ENCODE data around the gene SPG7. TPM values are rescaled to one million over a fixed set of nuclear protein-coding genes. Genes with fewer than 3 reads are reported as not detected.

The SPG7 gene
- total RNA-seq, 3 donors from 2014 or later (not counting 1 experiment from before 2014, with no cell fraction given), result 142 to 195 (median 180) TPM

DNA sequence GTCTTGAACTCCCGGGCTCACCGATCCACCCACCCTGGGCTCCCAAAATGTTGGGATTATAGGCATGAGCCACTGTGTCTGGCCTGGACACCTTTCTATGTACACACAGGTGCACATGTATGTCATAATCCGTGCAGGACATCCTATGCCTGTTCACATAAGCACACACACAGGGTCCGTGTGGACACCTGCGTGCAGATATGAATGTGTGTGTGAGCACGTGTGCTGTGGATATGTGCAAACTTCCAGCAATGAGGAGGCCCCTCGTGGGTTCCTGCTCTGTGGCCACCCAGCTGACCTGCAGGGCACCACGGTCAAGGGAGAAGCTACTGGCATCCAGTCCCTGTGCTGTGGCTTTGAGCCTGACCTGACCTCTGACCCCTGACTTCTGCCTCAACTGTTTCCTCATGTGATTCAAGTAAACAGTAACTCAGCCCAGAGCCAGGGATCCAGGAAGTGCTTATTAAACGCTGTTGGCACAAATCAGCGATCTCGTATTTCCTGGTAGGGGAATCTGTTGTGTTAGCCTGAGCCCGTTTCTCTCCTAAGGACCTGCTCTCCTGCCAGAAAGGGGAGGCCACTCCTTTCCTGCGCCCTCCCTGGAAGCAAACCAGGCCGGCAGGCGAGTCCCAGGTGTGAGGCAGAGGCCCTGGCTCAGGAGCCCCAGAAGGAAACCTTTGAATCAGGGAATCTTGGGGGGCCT lies 73.8 kb downstream of the SPG7 start:
- WGBS (ENCODE audit: insufficient coverage), result 74% methylated on average over 15 of the region's 15 CpGs
- Histone ChIP-seq H3K9me3 (ENCODE audit: control insufficient read depth, insufficient read depth, low read length) (peaks cover 4% of the 10 kb centered on the region), H3K4me3 (ENCODE audit: low read length) (no peak overlapping the region), H3K4me1 (ENCODE audit: control insufficient read depth, insufficient read depth, low read length) (no peaks in the 10 kb centered on the region), H3K27me3 (ENCODE audit: control insufficient read depth, insufficient read depth, low read length) (peaks cover under 1% of the 10 kb centered on the region), H3K27ac (ENCODE audit: low read length) (no peak overlapping the region), H3K36me3 (ENCODE audit: control insufficient read depth, insufficient read depth, low read length) (no peaks in the 10 kb centered on the region)
- no peaks in the 10 kb centered on the region for H3K4me1 Mint-ChIP-seq
- no peak overlapping the region for H3K4me3 Mint-ChIP-seq
- H3K9me3 Mint-ChIP-seq, result no peaks in the 10 kb centered on the region
- no peak overlapping the region for H3K27ac Mint-ChIP-seq
- intact Hi-C loops (cut with micrococcal nuclease), result no loop called here
- TF ChIP-seq, protein P1, sequence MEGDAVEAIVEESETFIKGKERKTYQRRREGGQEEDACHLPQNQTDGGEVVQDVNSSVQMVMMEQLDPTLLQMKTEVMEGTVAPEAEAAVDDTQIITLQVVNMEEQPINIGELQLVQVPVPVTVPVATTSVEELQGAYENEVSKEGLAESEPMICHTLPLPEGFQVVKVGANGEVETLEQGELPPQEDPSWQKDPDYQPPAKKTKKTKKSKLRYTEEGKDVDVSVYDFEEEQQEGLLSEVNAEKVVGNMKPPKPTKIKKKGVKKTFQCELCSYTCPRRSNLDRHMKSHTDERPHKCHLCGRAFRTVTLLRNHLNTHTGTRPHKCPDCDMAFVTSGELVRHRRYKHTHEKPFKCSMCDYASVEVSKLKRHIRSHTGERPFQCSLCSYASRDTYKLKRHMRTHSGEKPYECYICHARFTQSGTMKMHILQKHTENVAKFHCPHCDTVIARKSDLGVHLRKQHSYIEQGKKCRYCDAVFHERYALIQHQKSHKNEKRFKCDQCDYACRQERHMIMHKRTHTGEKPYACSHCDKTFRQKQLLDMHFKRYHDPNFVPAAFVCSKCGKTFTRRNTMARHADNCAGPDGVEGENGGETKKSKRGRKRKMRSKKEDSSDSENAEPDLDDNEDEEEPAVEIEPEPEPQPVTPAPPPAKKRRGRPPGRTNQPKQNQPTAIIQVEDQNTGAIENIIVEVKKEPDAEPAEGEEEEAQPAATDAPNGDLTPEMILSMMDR (IDR thresholded peaks at IDR 0.05), result no peak
- DNase-seq (no peak), ATAC-seq (no peak)
- no peaks in the 10 kb centered on the region for H3K36me3 Mint-ChIP-seq
- H3K27me3 Mint-ChIP-seq (ENCODE audit: low read depth in 2 of 2), result peaks cover 0 to 5% of the 10 kb centered on the region in 2 donors

DNA sequence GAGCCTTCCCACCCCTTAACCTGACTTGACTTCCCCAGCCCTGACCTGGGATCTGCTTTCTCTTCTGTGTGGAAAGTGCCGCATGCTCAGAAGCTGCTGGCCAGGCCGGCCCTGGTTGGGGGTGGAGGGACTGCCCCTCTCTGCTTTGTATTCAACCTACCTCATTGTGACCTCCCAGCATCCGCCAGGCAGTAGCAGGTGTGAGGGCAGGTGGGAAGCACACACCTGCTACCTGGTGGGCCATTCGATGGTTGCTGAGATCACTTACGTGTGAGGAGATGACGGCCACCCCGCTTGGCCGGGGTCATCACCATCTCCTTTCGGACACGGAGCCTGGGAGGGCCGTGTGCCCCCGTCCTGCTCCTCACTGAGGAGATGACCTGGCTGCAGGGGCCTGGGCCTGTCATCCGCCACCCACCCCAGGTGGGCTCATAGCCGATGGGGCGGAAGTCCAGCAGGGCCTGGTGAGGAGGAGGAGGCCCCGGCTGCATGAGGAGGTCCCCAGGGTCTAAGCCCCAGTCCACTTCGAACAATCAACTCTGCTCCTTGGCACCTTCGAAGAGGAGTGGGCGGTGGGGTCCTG lies 74.5 kb downstream of the SPG7 start:
- TF ChIP-seq, protein P1 (IDR thresholded peaks at IDR 0.05), result no peak
- no peaks in the 10 kb centered on the region for H3K27me3 Mint-ChIP-seq (ENCODE audit: low read depth in 2 of 2)
- intact Hi-C loops (cut with micrococcal nuclease), result no loop called here
- H3K9me3 Mint-ChIP-seq, result no peaks in the 10 kb centered on the region
- ATAC-seq (no peak), DNase-seq (no peak)
- H3K9me3 ChIP-seq (ENCODE audit: control insufficient read depth, insufficient read depth, low read length), result peaks cover 4% of the 10 kb centered on the region
- H3K27ac Mint-ChIP-seq, result no peak overlapping the region
- H3K27me3 ChIP-seq (ENCODE audit: control insufficient read depth, insufficient read depth, low read length), result no peaks in the 10 kb centered on the region
- no peaks in the 10 kb centered on the region for H3K36me3 ChIP-seq (ENCODE audit: control insufficient read depth, insufficient read depth, low read length)
- H3K4me3 ChIP-seq (ENCODE audit: low read length), result no peak overlapping the region
- no peak overlapping the region for H3K27ac ChIP-seq (ENCODE audit: low read length)
- H3K4me1 Mint-ChIP-seq, result no peaks in the 10 kb centered on the region
- whole genome bisulfite sequencing (ENCODE audit: insufficient coverage), result 95% methylated on average over 18 of the region's 19 CpGs
- H3K36me3 Mint-ChIP-seq, result no peaks in the 10 kb centered on the region
- H3K4me1 ChIP-seq (ENCODE audit: control insufficient read depth, insufficient read depth, low read length), result no peaks in the 10 kb centered on the region
- H3K4me3 Mint-ChIP-seq, result no peak overlapping the region

DNA sequence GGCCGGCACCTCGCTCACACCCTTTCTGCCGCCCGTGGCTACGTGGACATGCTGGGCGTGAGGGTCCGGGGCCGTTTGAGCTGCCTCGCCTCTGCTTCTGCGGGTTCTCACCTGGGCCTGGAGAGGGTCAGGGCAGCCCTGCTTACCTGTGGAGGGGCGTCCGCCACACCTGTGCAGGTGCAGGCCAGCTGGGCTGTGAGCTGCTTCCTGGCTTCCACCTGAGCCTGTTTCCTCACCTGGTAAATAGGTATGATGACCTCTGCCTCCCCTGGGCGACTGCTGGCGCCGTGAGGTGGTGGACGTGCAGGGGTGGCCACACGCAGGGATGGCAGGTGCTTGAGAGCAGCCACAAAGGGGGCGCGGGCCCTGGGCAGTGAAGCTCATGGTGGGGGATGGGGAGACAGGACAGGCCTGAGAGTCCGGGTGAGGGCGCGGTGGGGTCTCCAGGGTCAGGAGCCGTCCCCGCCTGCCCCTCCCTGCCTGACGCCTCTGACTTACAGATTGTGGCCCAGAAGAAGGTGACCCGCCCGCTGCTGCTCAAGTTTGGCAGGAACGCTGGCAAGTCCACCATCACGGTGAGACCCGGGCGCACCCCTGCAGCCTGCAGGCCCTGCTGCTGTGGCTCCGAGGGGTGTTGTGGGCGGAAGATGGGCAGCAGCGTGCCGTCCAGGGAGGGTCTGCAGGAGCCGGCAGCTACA lies 75.1 kb downstream of the SPG7 start:
- Mint-ChIP-seq H3K9me3 (no peaks in the 10 kb centered on the region), H3K4me3 (no peak overlapping the region), H3K27ac (no peak overlapping the region), H3K27me3 (ENCODE audit: low read depth in 2 of 2) (no peaks in the 10 kb centered on the region), H3K36me3 (no peaks in the 10 kb centered on the region), H3K4me1 (no peaks in the 10 kb centered on the region)
- H3K4me3 ChIP-seq (ENCODE audit: low read length), result no peak overlapping the region
- no peak for DNase-seq
- no peak for ATAC-seq
- H3K36me3 ChIP-seq (ENCODE audit: control insufficient read depth, insufficient read depth, low read length), result no peaks in the 10 kb centered on the region
- H3K27me3 ChIP-seq (ENCODE audit: control insufficient read depth, insufficient read depth, low read length), result no peaks in the 10 kb centered on the region
- intact Hi-C loops (cut with micrococcal nuclease), result no loop called here
- H3K4me1 ChIP-seq (ENCODE audit: control insufficient read depth, insufficient read depth, low read length), result no peaks in the 10 kb centered on the region
- peaks cover 4% of the 10 kb centered on the region for H3K9me3 ChIP-seq (ENCODE audit: control insufficient read depth, insufficient read depth, low read length)
- no peak overlapping the region for H3K27ac ChIP-seq (ENCODE audit: low read length)
- TF ChIP-seq, protein P1 (IDR thresholded peaks at IDR 0.05), result no peak
- WGBS (ENCODE audit: insufficient coverage), result 94% methylated on average over 36 of the region's 36 CpGs

All from natural killer cell (primary cell).